ENCODE results near the gene DCHS2. TPM values are rescaled to one million over a fixed set of nuclear protein-coding genes. Genes with fewer than 3 reads are reported as not detected.

DCHS2 gene
- total and polyA plus RNA-seq, 2 of the 8 experiments (the other 6 are each of a cell fraction or from before 2014, with no cell fraction given), result 0.54 to 2.6 TPM

GRCh38 chr4:154367659-154368058 lies 123.9 kb downstream of the DCHS2 start:
- H4K20me1 ChIP-seq (replicated peaks in 1 of 2; ENCODE audit: control insufficient read depth in 1 of 2, insufficient read depth in 2 of 2, low read length in 2 of 2), result no peaks in the 10 kb centered on the region
- 98% methylated on average over 2 of the region's 2 CpGs; no CpG with 5 or more reads in 1 of the 2 experiments for WGBS, 2 experiments (ENCODE audit: extremely low coverage in 1 of 2, insufficient coverage in 1 of 2, insufficient read length in 1 of 2, insufficient replicate concordance in 2 of 2, low coverage in 1 of 2, low lambda C conversion rate in 2 of 2, missing lambda C conversion rate in 1 of 2)
- ChIA-PET CTCF (ENCODE audit: partially characterized antibody) (interaction anchor here (0.8 to 1.2 kb wide), 3 partner anchors 14 to 38 kb away, joined by 3 read pairs; no protein-coding TSS in a partner anchor), POLR2A (ENCODE audit: partially characterized antibody) (no interaction called here)
- H2BK5ac ChIP-seq (ENCODE audit: low read depth, low read length), result no peak overlapping the region
- no peak for TF ChIP-seq SAP30 (IDR thresholded peaks at IDR 0.05; ENCODE audit: insufficient read depth, insufficient replicate concordance, low read length)
- TF ChIP-seq GTF2F1 (IDR thresholded peaks at IDR 0.05; ENCODE audit: borderline replicate concordance, low read depth, low read length), result no peak
- no peak for TF ChIP-seq CBX5 (IDR thresholded peaks at IDR 0.05; ENCODE audit: low read depth, low read length)
- no peaks in the 10 kb centered on the region for H3K79me2 ChIP-seq (ENCODE audit: control insufficient read depth in 1 of 2, insufficient read depth in 2 of 2, low read length in 2 of 2)
- no peak overlapping the region for H3K4me2 ChIP-seq (ENCODE audit: insufficient read depth in 1 of 2, low read depth in 2 of 2, low read length in 2 of 2)
- no peak overlapping the region for H2BK12ac ChIP-seq (ENCODE audit: low read depth, low read length)
- H3K23ac ChIP-seq (ENCODE audit: insufficient read length), result no peak overlapping the region
- no peak overlapping the region for H3K27ac ChIP-seq (ENCODE audit: low read depth, low read length)
- H3K79me1 ChIP-seq (ENCODE audit: low read depth, low read length), result no peaks in the 10 kb centered on the region
- no peaks in the 10 kb centered on the region; a peak in 1 of 7 replicates for H3K4me1 ChIP-seq (replicated peaks in 1 of 4; ENCODE audit: control insufficient read depth in 3 of 4, insufficient read depth in 4 of 4, low read length in 3 of 4)
- no peak overlapping the region for H4K5ac ChIP-seq (ENCODE audit: insufficient read length, low read depth, low read length)
- H2BK20ac ChIP-seq (ENCODE audit: low read length), result no peak overlapping the region
- FAIRE-seq, result no peak
- H3K18ac ChIP-seq (ENCODE audit: extremely low read depth, low read length), result no peak overlapping the region
- no peak overlapping the region for H3K56ac ChIP-seq (replicated peaks; ENCODE audit: insufficient read length, low read depth, low read length)
- H2AK5ac ChIP-seq (ENCODE audit: low read depth, low read length), result no peak overlapping the region
- no peak overlapping the region for H4K8ac ChIP-seq (ENCODE audit: extremely low read depth, insufficient read depth, low read length)
- no peaks in the 10 kb centered on the region for H3K23me2 ChIP-seq (ENCODE audit: low read depth, low read length)
- H3K14ac ChIP-seq (ENCODE audit: insufficient read length), result no peak overlapping the region
- no peak overlapping the region for H4K91ac ChIP-seq (replicated peaks; ENCODE audit: insufficient read length, low read length)
- H3K4ac ChIP-seq (replicated peaks; ENCODE audit: insufficient read length, low read depth, low read length), result no peak overlapping the region
- H2AFZ ChIP-seq (ENCODE audit: low read length), result no peak overlapping the region
- H3K27me3 ChIP-seq (replicated peaks in 1 of 4; ENCODE audit: control insufficient read depth in 3 of 4, extremely low read depth in 1 of 4, insufficient read depth in 3 of 4, low read length in 3 of 4), result no peaks in the 10 kb centered on the region
- H2BK120ac ChIP-seq (replicated peaks; ENCODE audit: low read depth, low read length), result no peak overlapping the region
- no peaks in the 10 kb centered on the region for H3K36me3 ChIP-seq (ENCODE audit: control insufficient read depth in 2 of 4, insufficient read depth in 4 of 4, low read length in 3 of 4)
- no peak overlapping the region for H3K9ac ChIP-seq (replicated peaks in 1 of 4; ENCODE audit: extremely low read depth in 1 of 4, low read depth in 3 of 4, low read length in 3 of 4)
- no peak for DNase-seq (ENCODE audit: low read depth in 1 of 2, low spot score in 2 of 2)
- H2BK15ac ChIP-seq (ENCODE audit: low read length), result no peak overlapping the region
- no peak overlapping the region for H3K4me3 ChIP-seq (ENCODE audit: extremely low read depth in 1 of 4, insufficient read depth in 2 of 4, low read depth in 3 of 4, low read length in 4 of 4)
- H3K9me3 ChIP-seq (ENCODE audit: insufficient read depth in 2 of 2, low read depth in 1 of 2, low read length in 1 of 2), result no peaks in the 10 kb centered on the region

Data from H1 (cell line).